Activated CD8-positive, alpha-beta T cell treated with anti-CD3 and anti-CD28 coated beads, Interleukin-2, amount 10 ng/mL, durations not matched to agents 7 days and 5 days (primary cell): ENCODE data around the gene IQGAP3. TPM values are rescaled to one million over a fixed set of nuclear protein-coding genes. Genes with fewer than 3 reads are reported as not detected.

Experiments
- ATAC-seq: fragments of 150-1000 bp; cut with Tn5 transposase; one replicate; pipeline ENCODE4 v1.10.0; 2021; ENCODE audit warnings: moderate library complexity
- CTCF ChIA-PET: fragments of 350-600 bp; sonication (Branson Sonifier 250); formaldehyde crosslinking; loops from one replicate; lab custom pipeline; 2021; ENCODE audit warnings: antibody characterized with exemption; lab: Charles Lee
- POLR2A ChIA-PET: fragments of 350-600 bp; sonication (Branson Sonifier 250); formaldehyde crosslinking; loops from one replicate; lab custom pipeline; 2021; ENCODE audit warnings: antibody characterized with exemption; lab: Charles Lee
- DNase-seq: peaks from one replicate; pipeline ENCODE4 v3.0.0-alpha.2; 2020
- H3K27ac Mint-ChIP-seq: one replicate; pipeline ENCODE4 v1.8.0; 2021; ENCODE audit warnings: mild to moderate bottlenecking, mixed read lengths
- H3K27me3 Mint-ChIP-seq: one replicate; pipeline ENCODE4 v1.8.0; 2021; ENCODE audit warnings: low read depth, mixed read lengths
- H3K36me3 Mint-ChIP-seq: one replicate; pipeline ENCODE4 v1.8.0; 2021; ENCODE audit warnings: low read depth, mixed read lengths
- H3K4me1 Mint-ChIP-seq: one replicate; pipeline ENCODE4 v1.8.0; 2021; ENCODE audit warnings: low read depth, mixed read lengths
- H3K4me3 Mint-ChIP-seq: one replicate; pipeline ENCODE4 v1.8.0; 2021; ENCODE audit warnings: mild to moderate bottlenecking, mixed read lengths
- H3K9me3 Mint-ChIP-seq: one replicate; pipeline ENCODE4 v1.8.0; 2022; ENCODE audit warnings: mixed read lengths; ENCODE audit not compliant: insufficient read depth
- total RNA-seq, 2 experiments: library from RNA; stranded (reverse); gene quantifications; one replicate each; pipeline ENCODE4 v1.2.3, GENCODE V29; 2021

The IQGAP3 gene
- total RNA-seq, 2 experiments from 2014 or later, result 28.6 to 31.0 TPM

GRCh38 chr1:156586323-156586722 is 14.0 kb upstream of the IQGAP3 start:
- peaks cover 23% of the 10 kb centered on the region for H3K36me3 Mint-ChIP-seq
- POLR2A ChIA-PET, result interaction anchor here (1.0 to 1.6 kb wide), 2 partner anchors 9 to 106 kb away, joined by 3 to 5 read pairs; no protein-coding TSS in a partner anchor

DNA sequence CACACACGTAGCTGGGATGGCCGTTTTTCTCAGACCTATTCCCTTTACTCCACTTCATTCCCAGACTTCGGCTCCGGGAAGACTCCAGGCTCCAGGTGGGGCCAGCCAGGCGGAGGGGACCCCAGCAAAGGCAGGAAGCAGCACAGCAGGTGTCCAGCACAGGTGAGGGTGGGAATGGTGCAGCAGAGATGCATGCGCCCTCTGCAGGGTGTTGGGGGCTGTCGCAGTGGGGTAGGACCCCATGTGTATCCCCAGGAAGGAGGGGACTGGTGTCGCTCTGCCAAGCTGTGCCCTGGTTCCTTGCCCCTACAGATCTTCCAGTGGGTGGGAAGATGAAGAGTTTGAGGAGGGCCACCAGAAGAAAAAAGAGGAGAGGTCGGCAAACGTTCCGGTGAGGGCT is 12.4 kb upstream of the IQGAP3 start:
- ChIA-PET CTCF (interaction anchor here (0.6 to 6.7 kb wide), 7 partner anchors 13 to 199 kb away, joined by 3 to 29 read pairs (median 3); partner anchors contain the start of genes GPATCH4 and MEF2D), POLR2A (no interaction called here)
- no peaks in the 10 kb centered on the region for H3K27me3 Mint-ChIP-seq
- DNase-seq (no peak), ATAC-seq (no peak)
- no peaks in the 10 kb centered on the region for H3K9me3 Mint-ChIP-seq
- peaks cover 23% of the 10 kb centered on the region for H3K36me3 Mint-ChIP-seq
- no peak overlapping the region for H3K4me3 Mint-ChIP-seq
- peaks cover 39% of the 10 kb centered on the region for H3K4me1 Mint-ChIP-seq
- H3K27ac Mint-ChIP-seq, result no peak overlapping the region

More at GRCh38 chr1:156586323-156586722, 14.0 kb upstream of the IQGAP3 start:
- DNase-seq, result no peak
- H3K27me3 Mint-ChIP-seq, result no peaks in the 10 kb centered on the region
- H3K4me3 Mint-ChIP-seq, result no peak overlapping the region
- ATAC-seq, result no peak
- no peaks in the 10 kb centered on the region for H3K9me3 Mint-ChIP-seq
- H3K4me1 Mint-ChIP-seq, result peaks cover 44% of the 10 kb centered on the region
- CTCF ChIA-PET, result interaction anchor here (1.3 to 6.7 kb wide), 6 partner anchors 22 to 200 kb away, joined by 3 to 29 read pairs (median 5); partner anchors contain the start of gene MEF2D
- H3K27ac Mint-ChIP-seq, result no peak overlapping the region

- H3K27me3 Mint-ChIP-seq, result no peaks in the 10 kb centered on the region
- ChIA-PET POLR2A (interaction anchor here (0.6 kb wide), 1 partner anchor 97 kb away, joined by 3 read pairs; no protein-coding TSS in a partner anchor), CTCF (interaction anchor here (0.6 to 6.7 kb wide), 7 partner anchors 12 to 169 kb away, joined by 3 to 29 read pairs (median 13); partner anchors contain the start of genes GPATCH4, IQGAP3 and MEF2D)
- DNase-seq (peak; percentile 88), ATAC-seq (peak; percentile 17)
- H3K4me1 Mint-ChIP-seq, result peaks cover 39% of the 10 kb centered on the region
- H3K27ac Mint-ChIP-seq, result peak overlapping the region; percentile 93
- H3K9me3 Mint-ChIP-seq, result no peaks in the 10 kb centered on the region
- H3K4me3 Mint-ChIP-seq, result peak overlapping the region; percentile 86
- peaks cover 23% of the 10 kb centered on the region for H3K36me3 Mint-ChIP-seq
Measured at GRCh38 chr1:156583821-156584622, 11.7 kb upstream of the IQGAP3 start.

DNA sequence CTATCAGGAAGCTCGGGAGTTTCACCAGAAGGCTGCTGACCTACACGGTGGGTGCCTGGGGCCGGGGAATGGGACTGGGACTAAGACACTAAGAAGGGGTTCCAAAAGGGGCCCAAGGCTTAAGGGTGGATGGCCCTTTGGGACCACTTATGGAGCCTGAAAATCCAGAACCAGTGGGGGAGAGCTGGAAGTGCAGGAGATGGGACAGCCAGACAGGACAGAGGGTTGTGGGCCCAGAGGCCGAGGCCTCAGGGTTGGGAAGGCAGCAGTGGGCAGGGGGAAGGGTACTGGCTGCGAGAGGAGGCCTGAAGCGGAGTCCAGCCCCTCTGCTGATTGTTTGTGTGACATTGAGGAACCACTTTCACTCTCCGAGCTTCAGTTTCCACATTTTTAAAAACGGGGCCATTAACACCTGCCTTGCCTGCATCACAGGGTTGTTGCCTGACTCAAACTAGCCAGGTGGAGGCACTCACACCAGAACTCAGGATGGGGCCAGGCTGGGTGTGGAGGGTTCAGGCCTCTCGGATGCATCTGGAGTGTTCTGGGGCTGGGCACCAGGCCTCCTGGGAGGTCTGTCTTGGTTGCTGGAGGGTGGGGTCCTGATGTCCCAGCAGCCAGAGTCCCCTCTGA is 10.1 kb upstream of the IQGAP3 start:
- peaks cover 23% of the 10 kb centered on the region for H3K36me3 Mint-ChIP-seq
- peak overlapping the region; percentile 93 for H3K27ac Mint-ChIP-seq
- no peaks in the 10 kb centered on the region for H3K27me3 Mint-ChIP-seq
- ChIA-PET POLR2A (interaction anchor here (0.6 to 3.1 kb wide), 16 partner anchors 9 to 144 kb away, joined by 3 to 27 read pairs (median 4); partner anchors contain the start of genes MEF2D and NAXE), CTCF (interaction anchor here (0.8 to 3.8 kb wide), 32 partner anchors 9 to 238 kb away, joined by 3 to 34 read pairs (median 5); partner anchors contain the start of genes GPATCH4, IQGAP3, MEF2D and NAXE)
- peak; percentile 69 for DNase-seq
- peaks cover 42% of the 10 kb centered on the region for H3K4me1 Mint-ChIP-seq
- H3K4me3 Mint-ChIP-seq, result peak overlapping the region; percentile 86
- no peaks in the 10 kb centered on the region for H3K9me3 Mint-ChIP-seq
- ATAC-seq, result peak; percentile 68

- Mint-ChIP-seq H3K27ac (peak overlapping the region; percentile 93), H3K36me3 (peaks cover 21% of the 10 kb centered on the region), H3K9me3 (no peaks in the 10 kb centered on the region), H3K27me3 (no peaks in the 10 kb centered on the region), H3K4me3 (peak overlapping the region; percentile 86), H3K4me1 (peaks cover 42% of the 10 kb centered on the region)
- CTCF ChIA-PET, result interaction anchor here (0.8 to 3.8 kb wide), 34 partner anchors 10 to 237 kb away, joined by 3 to 34 read pairs (median 5); partner anchors contain the start of genes GPATCH4, IQGAP3, MEF2D and NAXE
- DNase-seq (peak; percentile 76), ATAC-seq (peak; percentile 80)
- POLR2A ChIA-PET, result interaction anchor here (0.6 to 3.1 kb wide), 19 partner anchors 8 to 145 kb away, joined by 3 to 27 read pairs (median 3); partner anchors contain the start of genes MEF2D and NAXE
Measured at GRCh38 chr1:156581661-156582387, 9.5 kb upstream of the IQGAP3 start.

GRCh38 chr1:156579472-156579871 is 7.1 kb upstream of the IQGAP3 start, which contains the start of gene TTC24:
TTC24 (plus strand) TSS chr1:156579723; CDS start chr1:156581365, 1,642 bp downstream.
- CTCF ChIA-PET, result interaction anchor here (0.8 to 3.7 kb wide), 7 partner anchors 29 to 194 kb away, joined by 3 to 34 read pairs (median 8); partner anchors contain the start of gene MEF2D
- H3K27ac Mint-ChIP-seq, result no peak within 1 kb of the TSS
- peaks cover 39% of the 10 kb centered on the region for H3K4me1 Mint-ChIP-seq
- ATAC-seq (no peak), DNase-seq (no peak)
- POLR2A ChIA-PET, result no interaction called here
- H3K4me3 Mint-ChIP-seq, result no peak within 1 kb of the TSS
- H3K27me3 Mint-ChIP-seq, result peaks cover 4% of the 10 kb centered on the region
- peaks cover 8% of the 10 kb centered on the region for H3K36me3 Mint-ChIP-seq
- no peaks in the 10 kb centered on the region for H3K9me3 Mint-ChIP-seq

DNA sequence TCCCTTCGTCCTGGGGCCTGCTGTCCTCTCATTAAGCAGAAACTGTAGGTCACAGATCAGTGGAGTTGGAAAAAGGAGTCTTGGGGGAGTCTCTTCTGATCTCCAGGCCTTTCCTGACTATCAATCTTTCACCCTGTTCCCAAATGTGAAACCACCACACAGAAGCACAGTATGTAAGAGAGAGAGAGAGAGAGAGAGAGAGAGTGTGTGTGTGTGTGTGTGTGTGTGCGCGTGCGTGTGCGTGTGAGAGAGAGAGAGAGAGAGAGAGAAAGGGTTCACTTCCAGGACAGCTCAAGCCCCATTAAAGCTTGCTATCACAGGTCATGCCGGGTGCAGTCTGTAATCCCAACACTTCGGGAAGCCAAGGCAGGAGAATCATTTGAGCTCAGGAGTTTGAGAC is 5.7 kb upstream of the IQGAP3 start:
- Mint-ChIP-seq H3K27ac (no peak overlapping the region), H3K4me3 (no peak overlapping the region), H3K36me3 (peaks cover 6% of the 10 kb centered on the region), H3K9me3 (no peaks in the 10 kb centered on the region), H3K27me3 (peaks cover 8% of the 10 kb centered on the region), H3K4me1 (peaks cover 26% of the 10 kb centered on the region)
- ATAC-seq (no peak), DNase-seq (no peak)
- CTCF ChIA-PET, result interaction anchor here (1.4 kb wide), 1 partner anchor 97 kb away, joined by 5 read pairs; no protein-coding TSS in a partner anchor
- POLR2A ChIA-PET, result no interaction called here

- H3K36me3 Mint-ChIP-seq, result peaks cover 3% of the 10 kb centered on the region
- ATAC-seq (no peak), DNase-seq (no peak)
- no peak overlapping the region for H3K27ac Mint-ChIP-seq
- no peak overlapping the region for H3K4me3 Mint-ChIP-seq
- no peaks in the 10 kb centered on the region for H3K9me3 Mint-ChIP-seq
- H3K27me3 Mint-ChIP-seq, result peaks cover 11% of the 10 kb centered on the region
- H3K4me1 Mint-ChIP-seq, result peaks cover 25% of the 10 kb centered on the region
- POLR2A ChIA-PET, result no interaction called here
- CTCF ChIA-PET, result interaction anchor here (1.0 to 1.4 kb wide), 2 partner anchors 69 to 97 kb away, joined by 3 to 5 read pairs; no protein-coding TSS in a partner anchor
Measured at GRCh38 chr1:156577550-156577949, 5.2 kb upstream of the IQGAP3 start.

DNA sequence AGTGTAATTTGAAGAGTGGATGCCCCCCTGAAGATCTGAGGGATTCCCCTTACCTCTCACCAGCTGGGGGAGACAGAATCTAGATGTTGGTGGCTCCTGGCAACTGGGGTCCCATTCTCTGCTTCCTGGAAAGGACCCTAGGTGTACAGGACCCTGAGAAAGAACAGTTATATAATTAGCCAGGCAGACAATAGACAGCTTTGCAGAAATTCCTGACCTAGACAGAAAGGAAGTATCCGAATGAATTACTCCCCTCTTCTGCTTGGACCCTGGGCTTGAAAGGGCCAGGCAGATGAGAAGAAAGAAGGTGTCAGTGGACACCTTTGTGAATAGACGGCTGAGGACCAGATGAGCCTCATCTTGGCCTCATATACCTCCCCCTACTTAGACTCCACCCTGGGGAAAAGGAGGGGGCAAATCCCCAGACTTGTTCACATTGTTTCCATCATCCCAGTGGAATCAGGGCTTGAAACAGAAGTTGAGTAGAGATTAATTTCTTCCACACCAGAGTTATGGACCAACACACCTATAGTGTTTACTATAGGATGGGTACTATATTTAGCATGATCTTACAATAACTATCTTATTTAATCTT is 1.8 kb upstream of the IQGAP3 start:
- POLR2A ChIA-PET, result interaction anchor here (1.3 kb wide), 1 partner anchor 8 kb away, joined by 3 read pairs; no protein-coding TSS in a partner anchor
- H3K36me3 Mint-ChIP-seq, result peaks cover 9% of the 10 kb centered on the region
- H3K27me3 Mint-ChIP-seq, result peaks cover 11% of the 10 kb centered on the region
- peaks cover 26% of the 10 kb centered on the region for H3K4me1 Mint-ChIP-seq
- CTCF ChIA-PET, result interaction anchor here (1.0 to 3.7 kb wide), 3 partner anchors 8 to 188 kb away, joined by 3 to 24 read pairs (median 3); no protein-coding TSS in a partner anchor
- DNase-seq (no peak), ATAC-seq (no peak)
- no peak overlapping the region for H3K4me3 Mint-ChIP-seq
- no peak overlapping the region for H3K27ac Mint-ChIP-seq
- no peaks in the 10 kb centered on the region for H3K9me3 Mint-ChIP-seq

- Mint-ChIP-seq H3K4me3 (peak overlapping the region; percentile 97), H3K27me3 (peaks cover 11% of the 10 kb centered on the region), H3K4me1 (peaks cover 23% of the 10 kb centered on the region), H3K9me3 (no peaks in the 10 kb centered on the region), H3K27ac (peak overlapping the region; percentile 80), H3K36me3 (peaks cover 15% of the 10 kb centered on the region)
- DNase-seq, result no peak
- POLR2A ChIA-PET, result interaction anchor here (1.6 to 2.3 kb wide), 2 partner anchors 19 to 71 kb away, joined by 8 to 9 read pairs; partner anchors contain the start of genes MEF2D and NAXE
- CTCF ChIA-PET, result interaction anchor here (1.0 to 3.7 kb wide), 7 partner anchors 9 to 187 kb away, joined by 3 to 24 read pairs (median 9); no protein-coding TSS in a partner anchor
- ATAC-seq, result peak; percentile 9
Measured at GRCh38 chr1:156572663-156573018, 276 bp upstream of the IQGAP3 start.
